Measurements from ENCODE around the gene AGXT.

Gene AGXT

DNA sequence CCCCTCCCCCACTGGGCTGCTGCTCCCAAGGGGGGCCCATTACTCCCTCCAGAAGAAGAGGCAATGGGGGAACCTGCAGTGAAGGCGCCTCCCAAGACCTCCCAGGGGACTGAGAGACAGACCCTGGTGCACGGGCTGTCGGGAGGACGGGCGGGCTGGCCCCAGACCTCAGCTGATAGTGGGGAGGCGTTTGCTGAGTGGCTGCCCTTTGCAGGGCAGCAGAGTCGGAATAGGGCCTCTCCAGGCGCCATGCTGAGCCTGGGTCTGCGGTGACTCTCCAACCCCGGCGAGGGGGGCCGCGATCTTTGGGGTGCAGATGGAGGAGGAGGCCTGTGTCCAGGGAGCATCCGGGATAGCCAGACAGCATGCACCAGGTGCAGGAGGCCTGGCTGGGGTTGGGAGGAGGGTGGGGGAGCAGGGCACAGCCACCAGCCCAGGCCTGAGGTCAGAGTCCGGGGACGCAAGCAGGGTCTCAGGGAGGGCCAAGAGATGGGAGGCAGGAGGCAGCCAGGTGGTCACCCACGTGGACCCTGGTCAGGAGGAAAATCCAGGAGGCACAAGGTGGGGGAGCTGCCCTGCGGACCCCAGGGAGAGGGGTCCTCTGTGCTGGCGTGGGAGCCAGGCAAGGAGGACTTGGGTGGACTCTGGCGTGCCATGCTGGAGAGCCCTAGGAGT is 48.5 kb downstream of the AGXT start (continued):
- no peak for TF ChIP-seq PATZ1 (CRISPR knock-in tag; IDR thresholded peaks at IDR 0.05; ENCODE audit: borderline replicate concordance)

- no peak for TF ChIP-seq ZC3H10 (CRISPR knock-in tag; IDR thresholded peaks at IDR 0.05)
- no peak for TF ChIP-seq RARB (CRISPR knock-in tag; IDR thresholded peaks at IDR 0.05)
- TF ChIP-seq ZNF8 (CRISPR knock-in tag; IDR thresholded peaks at IDR 0.05) = no peak
- TF ChIP-seq BACH2 (CRISPR knock-in tag; IDR thresholded peaks at IDR 0.05; ENCODE audit: borderline replicate concordance) = no peak
- TF ChIP-seq CSDC2 (CRISPR knock-in tag; IDR thresholded peaks at IDR 0.05) = no peak
- TF ChIP-seq ISL1 (CRISPR knock-in tag; IDR thresholded peaks at IDR 0.05) = no peak
- no peak for TF ChIP-seq CREB5 (CRISPR knock-in tag; IDR thresholded peaks at IDR 0.05; ENCODE audit: low read depth)
- TF ChIP-seq PATZ1 (CRISPR knock-in tag; IDR thresholded peaks at IDR 0.05; ENCODE audit: borderline replicate concordance) = no peak
- TF ChIP-seq ZNF70 (CRISPR knock-in tag; IDR thresholded peaks at IDR 0.05) = no peak
- TF ChIP-seq, protein P1, sequence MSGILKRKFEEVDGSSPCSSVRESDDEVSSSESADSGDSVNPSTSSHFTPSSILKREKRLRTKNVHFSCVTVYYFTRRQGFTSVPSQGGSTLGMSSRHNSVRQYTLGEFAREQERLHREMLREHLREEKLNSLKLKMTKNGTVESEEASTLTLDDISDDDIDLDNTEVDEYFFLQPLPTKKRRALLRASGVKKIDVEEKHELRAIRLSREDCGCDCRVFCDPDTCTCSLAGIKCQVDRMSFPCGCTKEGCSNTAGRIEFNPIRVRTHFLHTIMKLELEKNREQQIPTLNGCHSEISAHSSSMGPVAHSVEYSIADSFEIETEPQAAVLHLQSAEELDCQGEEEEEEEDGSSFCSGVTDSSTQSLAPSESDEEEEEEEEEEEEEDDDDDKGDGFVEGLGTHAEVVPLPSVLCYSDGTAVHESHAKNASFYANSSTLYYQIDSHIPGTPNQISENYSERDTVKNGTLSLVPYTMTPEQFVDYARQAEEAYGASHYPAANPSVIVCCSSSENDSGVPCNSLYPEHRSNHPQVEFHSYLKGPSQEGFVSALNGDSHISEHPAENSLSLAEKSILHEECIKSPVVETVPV (CRISPR knock-in tag; IDR thresholded peaks at IDR 0.05) = no peak
- TF ChIP-seq ARNTL (CRISPR knock-in tag; IDR thresholded peaks at IDR 0.05; ENCODE audit: borderline replicate concordance, low read depth) = no peak
- TF ChIP-seq TSHZ2 (CRISPR knock-in tag; IDR thresholded peaks at IDR 0.05) = no peak
- TF ChIP-seq, protein P2, sequence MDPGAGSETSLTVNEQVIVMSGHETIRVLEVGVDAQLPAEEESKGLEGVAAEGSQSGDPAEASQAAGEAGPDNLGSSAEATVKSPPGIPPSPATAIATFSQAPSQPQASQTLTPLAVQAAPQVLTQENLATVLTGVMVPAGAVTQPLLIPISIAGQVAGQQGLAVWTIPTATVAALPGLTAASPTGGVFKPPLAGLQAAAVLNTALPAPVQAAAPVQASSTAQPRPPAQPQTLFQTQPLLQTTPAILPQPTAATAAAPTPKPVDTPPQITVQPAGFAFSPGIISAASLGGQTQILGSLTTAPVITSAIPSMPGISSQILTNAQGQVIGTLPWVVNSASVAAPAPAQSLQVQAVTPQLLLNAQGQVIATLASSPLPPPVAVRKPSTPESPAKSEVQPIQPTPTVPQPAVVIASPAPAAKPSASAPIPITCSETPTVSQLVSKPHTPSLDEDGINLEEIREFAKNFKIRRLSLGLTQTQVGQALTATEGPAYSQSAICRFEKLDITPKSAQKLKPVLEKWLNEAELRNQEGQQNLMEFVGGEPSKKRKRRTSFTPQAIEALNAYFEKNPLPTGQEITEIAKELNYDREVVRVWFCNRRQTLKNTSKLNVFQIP (CRISPR knock-in tag; IDR thresholded peaks at IDR 0.05; ENCODE audit: borderline replicate concordance, low read depth) = no peak
- TF ChIP-seq ZFP3 (CRISPR knock-in tag; IDR thresholded peaks at IDR 0.05) = no peak
- TF ChIP-seq ZNF565 (CRISPR knock-in tag; conservative IDR thresholded peaks at IDR 0.05; ENCODE audit: low read depth) = no peak
- TF ChIP-seq GLIS3 (CRISPR knock-in tag; IDR thresholded peaks at IDR 0.05) = no peak
- TF ChIP-seq ESRRG (CRISPR knock-in tag; IDR thresholded peaks at IDR 0.05) = no peak
- no peak for TF ChIP-seq TOX (CRISPR knock-in tag; IDR thresholded peaks at IDR 0.05; ENCODE audit: borderline replicate concordance)
- TF ChIP-seq OSR1 (CRISPR knock-in tag; IDR thresholded peaks at IDR 0.05) = no peak
- no peak for TF ChIP-seq PPARA (CRISPR knock-in tag; IDR thresholded peaks at IDR 0.05; ENCODE audit: borderline replicate concordance)
These were observed 49.1 kb downstream of the AGXT start for GRCh38 chr2:240917684-240918257.

More at GRCh38 chr2:240917684-240918257, 49.1 kb downstream of the AGXT start:
- ATAC-seq = no peak
